IMR-90 (cell line): ENCODE measurements around the gene GMCL2. TPM values are rescaled to one million over a fixed set of nuclear protein-coding genes. Genes with fewer than 3 reads are reported as not detected.

Experiments
- ATAC-seq: fragments of 200-7000 bp; cut with Tn5 transposase; 2 replicates; pipeline ENCODE4 v1.9.1; 2020; ENCODE audit warnings: low read depth, mild to moderate bottlenecking, moderate library complexity
- BruUV-seq: library from RNA; stranded (reverse); fragments of 400-500 nt; replicated peaks from 2 replicates; lab custom pipeline; 2021; lab: Mats Ljungman, UMichigan
- CTCF ChIA-PET: fragments of 300-600 bp; formaldehyde crosslinking; extraction: SDS; loops from one replicate; lab custom pipeline; 2021; ENCODE audit warnings: antibody characterized with exemption; lab: Yijun Ruan, JAX
- POLR2A ChIA-PET: fragments of 300-600 bp; sonication (Branson Sonifier 250); formaldehyde crosslinking; loops from one replicate; lab custom pipeline; 2022; ENCODE audit warnings: antibody characterized with exemption; ENCODE audit not compliant: unreplicated experiment; lab: Charles Lee
- DNase-seq: peaks from one replicate; pipeline ENCODE4 v3.0.0; 2013
- H2AFZ ChIP-seq: replicated peaks from 2 replicates; pipeline ENCODE3; 2013; ENCODE audit warnings: low read length, mild to moderate bottlenecking; ENCODE audit not compliant: poor library complexity
- H2AK5ac ChIP-seq: 2 replicates; pipeline ENCODE4 v1.6.1; 2013; ENCODE audit warnings: low read depth, low read length, inconsistent platforms
- H2AK9ac ChIP-seq: replicated peaks from 2 replicates; pipeline ENCODE3; 2013; ENCODE audit warnings: mild to moderate bottlenecking, low read depth, low read length, moderate library complexity; ENCODE audit not compliant: poor library complexity
- H2BK120ac ChIP-seq: 2 replicates; pipeline ENCODE4 v1.6.1; 2013; ENCODE audit warnings: low read depth, low read length, inconsistent platforms
- H2BK15ac ChIP-seq: 3 replicates; pipeline ENCODE4 v1.6.1; 2013; ENCODE audit warnings: low read depth, low read length, inconsistent platforms
- H2BK20ac ChIP-seq: 2 replicates; pipeline ENCODE4 v1.6.1; 2013; ENCODE audit warnings: low read depth, mild to moderate bottlenecking, inconsistent platforms, low read length, moderate library complexity
- H2BK5ac ChIP-seq: 2 replicates; pipeline ENCODE4 v1.6.1; 2013; ENCODE audit warnings: mild to moderate bottlenecking, low read depth, low read length, inconsistent platforms; ENCODE audit not compliant: poor library complexity, severe bottlenecking
- H3K14ac ChIP-seq: replicated peaks from 2 replicates; pipeline ENCODE4 v1.6.1; 2013; ENCODE audit warnings: low read depth, low read length, inconsistent platforms
- H3K18ac ChIP-seq: 2 replicates; pipeline ENCODE4 v1.6.1; 2013; ENCODE audit warnings: low read depth, low read length, control low read depth
- H3K23ac ChIP-seq: 2 replicates; pipeline ENCODE4 v1.6.1; 2013; ENCODE audit warnings: low read depth, low read length, inconsistent platforms
- H3K27ac ChIP-seq: 2 replicates; pipeline ENCODE4 v1.5.1; 2013; ENCODE audit warnings: mild to moderate bottlenecking, control low read depth, low read length; ENCODE audit not compliant: insufficient read depth
- H3K27me3 ChIP-seq: 2 replicates; pipeline ENCODE4 v1.6.1; 2013; ENCODE audit warnings: low read length; ENCODE audit not compliant: control insufficient read depth, insufficient read depth
- H3K36me3 ChIP-seq: 2 replicates; pipeline ENCODE4 v1.6.1; 2013; ENCODE audit warnings: low read length, mixed read lengths; ENCODE audit not compliant: control insufficient read depth, insufficient read depth
- H3K4ac ChIP-seq: 2 replicates; pipeline ENCODE4 v1.6.1; 2013; ENCODE audit warnings: low read depth, low read length, inconsistent platforms
- H3K4me1 ChIP-seq: 2 replicates; pipeline ENCODE4 v1.6.1; 2013; ENCODE audit warnings: low read length, mixed read lengths; ENCODE audit not compliant: control insufficient read depth, insufficient read depth
- H3K4me2 ChIP-seq: 2 replicates; pipeline ENCODE4 v1.6.1; 2013; ENCODE audit warnings: low read depth, mild to moderate bottlenecking, control low read depth, low read length, moderate library complexity
- H3K4me3 ChIP-seq: 2 replicates; pipeline ENCODE4 v1.5.1; 2013; ENCODE audit warnings: low read depth, mild to moderate bottlenecking, control low read depth, low read length, moderate library complexity; ENCODE audit not compliant: insufficient read depth
- H3K56ac ChIP-seq: 2 replicates; pipeline ENCODE4 v1.6.1; 2013; ENCODE audit warnings: low read length, inconsistent platforms; ENCODE audit not compliant: insufficient read depth; ENCODE audit errors: extremely low read depth
- H3K79me1 ChIP-seq, 2 experiments: 2 replicates each; pipeline ENCODE4 v1.6.1; 2013; ENCODE audit warnings: low read length in 2 of 2, inconsistent platforms in 1 of 2, low read depth in 1 of 2
- H3K9ac ChIP-seq: 2 replicates; pipeline ENCODE4 v1.6.1; 2013; ENCODE audit warnings: low read depth, low read length, control low read depth
- H3K9me1 ChIP-seq: 2 replicates; pipeline ENCODE4 v1.6.1; 2013; ENCODE audit warnings: low read length, inconsistent platforms; ENCODE audit not compliant: insufficient read depth
- H3K9me3 ChIP-seq: 2 replicates; pipeline ENCODE4 v1.6.1; 2013; ENCODE audit warnings: low read length; ENCODE audit not compliant: control insufficient read depth, insufficient read depth
- H4K20me1 ChIP-seq: 2 replicates; pipeline ENCODE4 v1.6.1; 2013; ENCODE audit warnings: low read length, inconsistent platforms; ENCODE audit not compliant: insufficient read depth
- H4K5ac ChIP-seq: 2 replicates; pipeline ENCODE4 v1.6.1; 2013; ENCODE audit warnings: mild to moderate bottlenecking, low read depth, low read length, control low read depth
- H4K8ac ChIP-seq, 2 experiments: 2 replicates each; pipeline ENCODE4 v1.6.1; 2013; ENCODE audit warnings: low read depth in 2 of 2, low read length in 2 of 2, control low read depth in 1 of 2, inconsistent platforms in 1 of 2
- H4K91ac ChIP-seq: 2 replicates; pipeline ENCODE4 v1.6.1; 2013; ENCODE audit warnings: low read depth, low read length, inconsistent platforms; ENCODE audit not compliant: insufficient read depth
- BHLHE40 ChIP-seq: fragments of 150-350 bp; IDR thresholded peaks from 2 replicates; pipeline ENCODE4 v1.6.1; 2016; ENCODE audit warnings: mild to moderate bottlenecking, low read depth, low read length
- CEBPB ChIP-seq: IDR thresholded peaks from 2 replicates; pipeline ENCODE4 v1.6.1; 2012; ENCODE audit warnings: low read depth, low read length, improper control_type of control experiment
- CHD1 ChIP-seq: IDR thresholded peaks from 2 replicates; pipeline ENCODE4 v1.6.1; 2012; ENCODE audit warnings: low read depth, low read length, improper control_type of control experiment
- FOS ChIP-seq: fragments of 150-350 bp; IDR thresholded peaks from 2 replicates; pipeline ENCODE4 v1.6.1; 2016; ENCODE audit warnings: low read depth, low read length
- MAZ ChIP-seq: IDR thresholded peaks from 2 replicates; pipeline ENCODE4 v1.6.1; 2012; ENCODE audit warnings: low read depth, mild to moderate bottlenecking, low read length, improper control_type of control experiment, moderate library complexity, borderline replicate concordance
- MXI1 ChIP-seq: IDR thresholded peaks from 2 replicates; pipeline ENCODE4 v1.6.1; 2012; ENCODE audit warnings: low read depth, mild to moderate bottlenecking, low read length, moderate library complexity, borderline replicate concordance
- NFE2L2 ChIP-seq: fragments of 150-350 bp; IDR thresholded peaks from 2 replicates; pipeline ENCODE4 v1.6.1; 2016; ENCODE audit warnings: low read depth, mild to moderate bottlenecking, low read length
- POLR2A ChIP-seq: IDR thresholded peaks from 2 replicates; pipeline ENCODE4 v1.6.1; 2012; ENCODE audit warnings: mild to moderate bottlenecking, low read depth, low read length
- RAD21 ChIP-seq: IDR thresholded peaks from 2 replicates; pipeline ENCODE4 v1.6.1; 2012; ENCODE audit warnings: low read length, improper control_type of control experiment
- RCOR1 ChIP-seq: IDR thresholded peaks from 2 replicates; pipeline ENCODE4 v1.6.1; 2012; ENCODE audit warnings: mild to moderate bottlenecking, low read length, improper control_type of control experiment; ENCODE audit not compliant: insufficient replicate concordance
- RFX5 ChIP-seq: IDR thresholded peaks from 2 replicates; pipeline ENCODE4 v1.8.0; 2012; ENCODE audit warnings: low read depth, mild to moderate bottlenecking, low read length, moderate library complexity
- SMC3 ChIP-seq: fragments of 150-350 bp; IDR thresholded peaks from 2 replicates; pipeline ENCODE4 v1.6.1; 2016; ENCODE audit warnings: low read depth, mild to moderate bottlenecking, antibody characterized with exemption, low read length, moderate library complexity
- WGBS, 2 experiments: methylation state at CpG; one replicate each; pipeline versions ENCODE4 v1.1.5 to v1.1.7; 2013; ENCODE audit warnings: missing lambda C conversion rate in 2 of 2; ENCODE audit not compliant: insufficient read length in 1 of 2; ENCODE audit errors: extremely low coverage in 2 of 2; 5-methylcytosine and 5-hydroxymethylcytosine counted together
- dilution Hi-C: fragments of 300-500 bp; cut with HindIII; formaldehyde crosslinking; loops from one replicate; pipeline ENCODE4 v1.14.3; 2018; ENCODE audit warnings: low sequenced_read_pairs; ENCODE audit not compliant: unreplicated experiment
- in situ Hi-C: fragments of 300-500 bp; cut with MboI; formaldehyde crosslinking; loops from 3 replicates; pipeline ENCODE4 v1.14.3; 2019; ENCODE audit warnings: low sequenced_read_pairs, inconsistent platforms, mixed read lengths
- intact Hi-C: fragments of 100-400 bp; cut with micrococcal nuclease; formaldehyde crosslinking; loops from 2 replicates; pipeline ENCODE4 v1.10.0; 2022
- polyA plus RNA-seq, 3 experiments: library from polyadenylated mRNA; depleted of rRNA; stranded (reverse); fragments of >200 nt; gene quantifications; 2 replicates each; pipeline ENCODE4 v1.2.3, GENCODE V29; 2012; ENCODE audit warnings: low replicate concordance in 1 of 3
- total RNA-seq: library from RNA; depleted of rRNA; stranded (reverse); fragments of >200 nt; gene quantifications from 2 replicates; pipeline ENCODE4 v1.2.3, GENCODE V29; 2012
- TF ChIP-seq, protein P1 (sequence below): fragments of 150-350 bp; IDR thresholded peaks from 2 replicates; pipeline ENCODE4 v1.6.1; 2017; ENCODE audit warnings: mild to moderate bottlenecking, antibody characterized with exemption, low read length, low read depth
- TF ChIP-seq, protein P2 (sequence below): conservative IDR thresholded peaks from 2 replicates; pipeline ENCODE4 v1.5.1; 2012; ENCODE audit warnings: mild to moderate bottlenecking, low read depth, low read length, improper control_type of control experiment
- TF ChIP-seq, protein P3 (sequence below): fragments of 150-350 bp; IDR thresholded peaks from 2 replicates; pipeline ENCODE4 v1.6.1; 2016; ENCODE audit warnings: low read depth, mild to moderate bottlenecking, low read length, moderate library complexity, borderline replicate concordance

GMCL2 gene
- total and polyA plus RNA-seq, 2 of the 4 experiments (the other 2 are of a cell fraction) = not detected

DNA sequence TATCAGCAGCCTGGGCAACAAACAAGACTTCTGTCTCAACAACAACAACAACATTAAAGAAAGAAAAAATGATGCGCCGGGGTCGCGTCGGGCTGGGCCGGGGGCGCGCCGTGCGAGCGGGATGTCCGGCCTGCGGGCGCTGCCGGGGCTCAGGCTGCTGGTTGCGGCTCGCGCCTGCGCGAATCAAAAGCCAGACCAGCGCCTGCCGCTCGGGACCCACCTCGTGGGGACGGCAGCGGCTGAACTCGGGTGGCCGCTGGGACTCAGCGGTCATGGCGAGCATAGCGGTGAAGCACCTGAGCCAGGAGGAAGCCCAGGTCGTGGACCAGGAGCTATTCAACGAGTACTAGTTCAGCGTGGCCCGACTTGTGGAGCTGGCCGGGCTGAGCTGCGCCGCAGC is 21.6 kb downstream of the GMCL2 start:
- peaks cover 35% of the 10 kb centered on the region for H3K27me3 ChIP-seq
- no peak overlapping the region for H3K56ac ChIP-seq
- dilution Hi-C loops = no loop called here
- H2BK15ac ChIP-seq = no peak overlapping the region
- CTCF ChIA-PET = no interaction called here
- no peak overlapping the region for H3K4me3 ChIP-seq
- DNase-seq (no peak), ATAC-seq (no peak)
- H3K4ac ChIP-seq = no peak overlapping the region
- no peaks in the 10 kb centered on the region for H3K4me1 ChIP-seq
- no peak overlapping the region for H2BK20ac ChIP-seq
- no peak overlapping the region for H3K14ac ChIP-seq
- H3K23ac ChIP-seq = no peak overlapping the region
- no TSS peak for BruUV-seq
- peak overlapping the region; percentile 58 for H2AFZ ChIP-seq
- no peak overlapping the region for H2AK5ac ChIP-seq
- no peaks in the 10 kb centered on the region for H3K79me1 ChIP-seq
- no peak overlapping the region for H4K8ac ChIP-seq
- no peak overlapping the region for H2BK5ac ChIP-seq
- H4K91ac ChIP-seq = no peak overlapping the region
- no peak overlapping the region for H3K18ac ChIP-seq
- no peak overlapping the region for H2BK120ac ChIP-seq
- no peaks in the 10 kb centered on the region for H3K9me3 ChIP-seq
- no peak overlapping the region for H2AK9ac ChIP-seq
- no peaks in the 10 kb centered on the region for H3K9me1 ChIP-seq
- no peaks in the 10 kb centered on the region for H3K36me3 ChIP-seq
- 22% methylated on average over 12 of the region's 38 CpGs; no CpG with 5 or more reads in 1 of the 2 experiments for WGBS, 2 experiments
- POLR2A ChIA-PET = no interaction called here
- H3K9ac ChIP-seq = no peak overlapping the region
- H4K20me1 ChIP-seq = no peaks in the 10 kb centered on the region
- in situ Hi-C loops = loop anchor here (25.0 kb wide), 1 partner anchor 228 kb away; no protein-coding TSS in a partner anchor
- no peak overlapping the region for H3K4me2 ChIP-seq
- H4K5ac ChIP-seq = no peak overlapping the region
- intact Hi-C loops = loop anchor here (10.0 kb wide), 1 partner anchor 561 kb away; the partner anchor contains the start of gene B4GALT7
- no peak overlapping the region for H3K27ac ChIP-seq
- TF ChIP-seq CHD1 (no peak), MAZ (no peak), BHLHE40 (no peak), RCOR1 (no peak), MXI1 (no peak), RAD21 (no peak), NFE2L2 (no peak), FOS (no peak), CEBPB (no peak), POLR2A (no peak), RFX5 (no peak), SMC3 (no peak)
- TF ChIP-seq, protein P1, sequence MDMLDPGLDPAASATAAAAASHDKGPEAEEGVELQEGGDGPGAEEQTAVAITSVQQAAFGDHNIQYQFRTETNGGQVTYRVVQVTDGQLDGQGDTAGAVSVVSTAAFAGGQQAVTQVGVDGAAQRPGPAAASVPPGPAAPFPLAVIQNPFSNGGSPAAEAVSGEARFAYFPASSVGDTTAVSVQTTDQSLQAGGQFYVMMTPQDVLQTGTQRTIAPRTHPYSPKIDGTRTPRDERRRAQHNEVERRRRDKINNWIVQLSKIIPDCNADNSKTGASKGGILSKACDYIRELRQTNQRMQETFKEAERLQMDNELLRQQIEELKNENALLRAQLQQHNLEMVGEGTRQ = no peak
- TF ChIP-seq, protein P2, sequence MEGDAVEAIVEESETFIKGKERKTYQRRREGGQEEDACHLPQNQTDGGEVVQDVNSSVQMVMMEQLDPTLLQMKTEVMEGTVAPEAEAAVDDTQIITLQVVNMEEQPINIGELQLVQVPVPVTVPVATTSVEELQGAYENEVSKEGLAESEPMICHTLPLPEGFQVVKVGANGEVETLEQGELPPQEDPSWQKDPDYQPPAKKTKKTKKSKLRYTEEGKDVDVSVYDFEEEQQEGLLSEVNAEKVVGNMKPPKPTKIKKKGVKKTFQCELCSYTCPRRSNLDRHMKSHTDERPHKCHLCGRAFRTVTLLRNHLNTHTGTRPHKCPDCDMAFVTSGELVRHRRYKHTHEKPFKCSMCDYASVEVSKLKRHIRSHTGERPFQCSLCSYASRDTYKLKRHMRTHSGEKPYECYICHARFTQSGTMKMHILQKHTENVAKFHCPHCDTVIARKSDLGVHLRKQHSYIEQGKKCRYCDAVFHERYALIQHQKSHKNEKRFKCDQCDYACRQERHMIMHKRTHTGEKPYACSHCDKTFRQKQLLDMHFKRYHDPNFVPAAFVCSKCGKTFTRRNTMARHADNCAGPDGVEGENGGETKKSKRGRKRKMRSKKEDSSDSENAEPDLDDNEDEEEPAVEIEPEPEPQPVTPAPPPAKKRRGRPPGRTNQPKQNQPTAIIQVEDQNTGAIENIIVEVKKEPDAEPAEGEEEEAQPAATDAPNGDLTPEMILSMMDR = no peak
- TF ChIP-seq, protein P3, sequence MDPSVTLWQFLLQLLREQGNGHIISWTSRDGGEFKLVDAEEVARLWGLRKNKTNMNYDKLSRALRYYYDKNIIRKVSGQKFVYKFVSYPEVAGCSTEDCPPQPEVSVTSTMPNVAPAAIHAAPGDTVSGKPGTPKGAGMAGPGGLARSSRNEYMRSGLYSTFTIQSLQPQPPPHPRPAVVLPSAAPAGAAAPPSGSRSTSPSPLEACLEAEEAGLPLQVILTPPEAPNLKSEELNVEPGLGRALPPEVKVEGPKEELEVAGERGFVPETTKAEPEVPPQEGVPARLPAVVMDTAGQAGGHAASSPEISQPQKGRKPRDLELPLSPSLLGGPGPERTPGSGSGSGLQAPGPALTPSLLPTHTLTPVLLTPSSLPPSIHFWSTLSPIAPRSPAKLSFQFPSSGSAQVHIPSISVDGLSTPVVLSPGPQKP = no peak
